Measurements from ENCODE around the gene AQP11.
"Not testable (repeated sequence)": the region's sequence is repeated elsewhere in the genome, so short reads cannot be mapped to it uniquely, and the experiment has no call there.

Gene AQP11

GRCh38 chr11:77589521-77590193 is at the start of gene AQP11:
Gene AQP11, plus strand, starts transcription at chr11:77589953. Its CDS starts 40 bp downstream, at chr11:77589993.
- Histone ChIP-seq H3K9ac (ENCODE audit: low read depth, low read length) (peak within 1 kb of the TSS; percentile 50; the same call in 1 of the 2 replicates), H3K9me3 (ENCODE audit: insufficient read depth, low read depth, low read length) (no peaks in the 10 kb centered on the region), H3K4me1 (ENCODE audit: insufficient read depth, low read length) (no peaks in the 10 kb centered on the region; the same call in 1 of the 2 replicates), H3K27me3 (ENCODE audit: insufficient read depth, low read length) (peaks cover 29% of the 10 kb centered on the region), H3K4me3 (ENCODE audit: low read length) (peak within 1 kb of the TSS; percentile 82), H3K36me3 (ENCODE audit: insufficient read depth, low read depth, low read length) (no peaks in the 10 kb centered on the region), H3K27ac (ENCODE audit: low read length) (no peak within 1 kb of the TSS)

DNA sequence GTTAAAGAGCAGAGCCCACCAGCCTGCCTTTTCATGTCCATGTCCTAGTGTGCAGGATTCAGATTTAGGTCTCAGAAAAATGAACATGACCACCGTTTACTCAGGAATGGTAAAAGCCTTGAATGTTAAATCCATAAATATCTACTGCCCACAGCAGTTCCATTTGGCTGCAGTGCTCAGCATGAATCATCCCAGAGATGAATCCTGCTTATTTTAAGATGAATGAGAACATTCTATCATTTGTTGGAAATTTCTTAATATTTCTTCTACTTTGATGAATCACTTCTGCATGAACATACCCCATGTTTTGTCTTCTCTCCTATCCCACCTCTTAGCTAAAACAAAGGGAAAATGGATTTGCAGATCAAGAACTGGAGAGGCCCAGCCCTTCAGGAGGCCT is 47.5 kb upstream of the AQP11 start:
- Histone ChIP-seq H3K4me1 (ENCODE audit: insufficient read depth, low read length) (peaks cover 4% of the 10 kb centered on the region; the same call in 1 of the 2 replicates), H3K27ac (ENCODE audit: low read length) (no peak overlapping the region), H3K27me3 (ENCODE audit: insufficient read depth, low read length) (no peaks in the 10 kb centered on the region), H3K36me3 (ENCODE audit: insufficient read depth, low read depth, low read length) (no peaks in the 10 kb centered on the region), H3K9ac (ENCODE audit: low read depth, low read length) (no peak overlapping the region), H3K9me3 (ENCODE audit: insufficient read depth, low read depth, low read length) (no peaks in the 10 kb centered on the region), H3K4me3 (ENCODE audit: low read length) (no peak overlapping the region)

DNA sequence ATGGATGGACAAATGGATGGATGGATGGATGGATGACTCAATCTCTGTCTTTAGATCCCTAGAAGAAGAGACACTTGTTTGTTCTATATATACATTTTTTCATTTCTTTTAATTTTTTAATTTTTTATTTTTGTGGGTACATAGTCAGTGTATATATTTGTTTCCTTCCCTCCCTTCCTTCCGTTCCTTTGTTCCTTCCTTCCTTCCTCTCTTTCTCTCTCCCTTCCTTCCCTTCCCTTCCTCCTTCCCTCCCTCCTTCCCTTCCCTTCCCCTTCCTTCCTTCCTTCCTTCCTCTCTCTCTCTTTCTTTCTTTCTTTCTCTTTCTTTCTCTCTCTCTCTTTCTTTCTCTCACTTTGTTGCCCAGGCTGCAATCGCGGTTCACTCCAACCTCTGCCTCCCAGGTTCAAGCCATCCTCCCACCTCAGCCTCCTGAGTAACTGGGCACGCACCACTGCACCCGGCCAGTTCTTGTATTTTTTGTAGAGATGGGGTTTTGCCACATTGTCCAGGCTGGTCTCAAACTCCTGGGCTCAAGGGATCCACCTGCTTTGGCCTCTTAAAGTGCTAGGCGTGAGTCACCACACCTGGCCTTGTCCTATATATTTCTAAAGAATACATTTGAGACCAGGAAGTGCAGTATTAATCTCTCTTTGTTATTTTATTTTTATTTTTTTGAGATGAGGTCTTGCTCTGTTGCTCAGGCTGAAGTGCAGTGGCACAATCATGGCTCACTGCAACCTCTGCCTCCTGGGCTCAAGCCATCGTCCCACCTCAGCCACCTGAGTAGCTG is 42.5 kb upstream of the AQP11 start:
- peak overlapping the region; percentile 75; the same call in 1 of the 2 replicates for H3K9ac ChIP-seq (ENCODE audit: low read depth, low read length)
- H3K36me3 ChIP-seq (ENCODE audit: insufficient read depth, low read depth, low read length) = no peaks in the 10 kb centered on the region
- no peak overlapping the region for H3K4me3 ChIP-seq (ENCODE audit: low read length)
- H3K9me3 ChIP-seq (ENCODE audit: insufficient read depth, low read depth, low read length) = peaks cover 12% of the 10 kb centered on the region
- peak overlapping the region; percentile 57 for H3K27ac ChIP-seq (ENCODE audit: low read length)
- H3K27me3 ChIP-seq (ENCODE audit: insufficient read depth, low read length) = no peaks in the 10 kb centered on the region
- H3K4me1 ChIP-seq (ENCODE audit: insufficient read depth, low read length) = peaks cover 14% of the 10 kb centered on the region; the same call in 1 of the 2 replicates

DNA sequence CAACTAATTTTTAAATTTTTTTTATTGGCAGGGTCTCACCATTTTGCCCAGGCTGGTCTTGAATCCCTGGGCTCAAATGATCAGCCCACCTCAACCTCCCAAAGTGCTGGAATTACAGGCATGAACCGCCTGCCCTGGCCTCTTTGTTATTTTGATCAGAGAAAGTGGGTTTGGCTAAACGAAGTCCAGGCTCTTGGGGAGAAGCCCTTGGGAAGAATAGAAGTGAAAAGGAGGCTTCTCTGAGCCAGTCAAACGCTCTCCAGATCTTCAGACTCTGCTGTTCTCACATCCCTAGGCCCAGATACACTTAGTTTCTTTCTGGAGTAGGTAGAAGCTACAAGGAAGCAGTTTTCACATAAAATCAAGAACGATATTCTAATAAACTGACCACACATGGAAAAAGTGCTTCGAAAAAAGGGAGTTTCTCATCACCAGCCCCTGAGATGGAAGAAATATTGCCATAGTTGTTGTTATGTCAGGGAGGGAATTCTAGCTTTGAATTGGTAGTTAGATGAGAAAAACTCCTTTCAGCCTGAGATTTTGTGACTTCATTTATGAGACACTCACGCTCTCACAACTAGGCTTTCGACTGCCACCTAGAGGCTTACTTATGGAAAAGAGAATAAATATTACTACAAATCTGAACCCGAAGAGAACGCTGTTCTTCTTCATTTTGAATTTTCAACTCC is 41.7 kb upstream of the AQP11 start:
- Histone ChIP-seq H3K36me3 (ENCODE audit: insufficient read depth, low read depth, low read length) (no peaks in the 10 kb centered on the region), H3K4me1 (ENCODE audit: insufficient read depth, low read length) (peaks cover 14% of the 10 kb centered on the region; the same call in 1 of the 2 replicates), H3K4me3 (ENCODE audit: low read length) (peak overlapping the region; percentile 50), H3K9ac (ENCODE audit: low read depth, low read length) (peak overlapping the region; percentile 75; the same call in 1 of the 2 replicates), H3K27ac (ENCODE audit: low read length) (peak overlapping the region; percentile 56), H3K27me3 (ENCODE audit: insufficient read depth, low read length) (no peaks in the 10 kb centered on the region), H3K9me3 (ENCODE audit: insufficient read depth, low read depth, low read length) (peaks cover 12% of the 10 kb centered on the region)

- peak overlapping the region; percentile 56 for H3K27ac ChIP-seq (ENCODE audit: low read length)
- H3K27me3 ChIP-seq (ENCODE audit: insufficient read depth, low read length) = no peaks in the 10 kb centered on the region
- peak overlapping the region; percentile 50; the same call in 1 of the 2 replicates for H3K4me3 ChIP-seq (ENCODE audit: low read length)
- peaks cover 12% of the 10 kb centered on the region for H3K9me3 ChIP-seq (ENCODE audit: insufficient read depth, low read depth, low read length)
- peaks cover 14% of the 10 kb centered on the region; the same call in 1 of the 2 replicates for H3K4me1 ChIP-seq (ENCODE audit: insufficient read depth, low read length)
- H3K36me3 ChIP-seq (ENCODE audit: insufficient read depth, low read depth, low read length) = no peaks in the 10 kb centered on the region
- H3K9ac ChIP-seq (ENCODE audit: low read depth, low read length) = peak overlapping the region; percentile 75; the same call in 1 of the 2 replicates
Observed at GRCh38 chr11:77548552-77549445, 41.0 kb upstream of the AQP11 start.

GRCh38 chr11:77551426-77551825 is 38.3 kb upstream of the AQP11 start:
- not testable (repeated sequence) for H3K36me3 ChIP-seq (ENCODE audit: insufficient read depth, low read depth, low read length); H3K27ac ChIP-seq (ENCODE audit: low read length); H3K9ac ChIP-seq (ENCODE audit: low read depth, low read length); H3K27me3 ChIP-seq (ENCODE audit: insufficient read depth, low read length); H3K4me3 ChIP-seq (ENCODE audit: low read length)
- Histone ChIP-seq H3K9me3 (ENCODE audit: insufficient read depth, low read depth, low read length) (peaks cover 16% of the 10 kb centered on the region), H3K4me1 (ENCODE audit: insufficient read depth, low read length) (peaks cover 14% of the 10 kb centered on the region; the same call in 1 of the 2 replicates)

GRCh38 chr11:77557553-77557952 is 32.2 kb upstream of the AQP11 start:
- Histone ChIP-seq H3K9me3 (ENCODE audit: insufficient read depth, low read depth, low read length) (peaks cover 4% of the 10 kb centered on the region; the same call in 1 of the 2 replicates), H3K27ac (ENCODE audit: low read length) (no peak overlapping the region), H3K9ac (ENCODE audit: low read depth, low read length) (no peak overlapping the region), H3K27me3 (ENCODE audit: insufficient read depth, low read length) (no peaks in the 10 kb centered on the region), H3K4me1 (ENCODE audit: insufficient read depth, low read length) (no peaks in the 10 kb centered on the region), H3K4me3 (ENCODE audit: low read length) (no peak overlapping the region), H3K36me3 (ENCODE audit: insufficient read depth, low read depth, low read length) (no peaks in the 10 kb centered on the region)

GRCh38 chr11:77558380-77558779 is 31.4 kb upstream of the AQP11 start:
- Histone ChIP-seq H3K27ac (ENCODE audit: low read length) (no peak overlapping the region), H3K9ac (ENCODE audit: low read depth, low read length) (no peak overlapping the region), H3K4me3 (ENCODE audit: low read length) (no peak overlapping the region)

DNA sequence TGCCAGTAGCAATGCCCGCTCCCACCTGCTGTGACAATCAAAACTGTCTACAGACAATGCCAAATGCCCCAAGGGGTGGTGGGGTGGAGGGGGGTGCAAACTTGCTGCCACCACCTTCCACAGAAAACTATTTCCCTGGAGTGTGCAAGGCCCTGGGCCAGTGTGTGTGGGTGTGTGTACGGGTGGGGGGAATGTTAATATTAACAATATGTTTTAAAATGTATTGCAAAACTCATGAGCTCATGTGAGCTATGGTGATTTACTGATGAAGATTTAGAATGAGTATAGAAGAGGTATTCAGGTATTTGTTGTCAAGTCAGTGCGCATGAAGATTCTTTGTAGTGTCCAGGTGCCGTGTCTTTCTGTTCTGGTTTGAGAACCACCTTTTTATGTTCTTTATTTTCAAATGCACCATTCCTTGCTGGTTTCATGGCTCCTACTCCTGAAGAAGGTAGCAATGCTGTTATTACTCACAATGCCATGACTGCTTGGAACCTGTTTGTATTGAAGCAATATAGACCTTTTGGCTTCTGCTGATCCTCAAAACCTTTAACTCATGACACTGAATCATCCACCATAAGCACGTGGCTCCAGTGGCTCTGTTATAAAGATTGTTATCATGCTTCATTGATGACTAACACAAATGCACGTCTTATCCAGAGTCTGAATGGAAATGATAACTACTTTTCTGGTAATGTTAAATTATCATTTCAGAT is 29.9 kb upstream of the AQP11 start:
- H3K4me3 ChIP-seq (ENCODE audit: low read length) = no peak overlapping the region
- no peaks in the 10 kb centered on the region for H3K27me3 ChIP-seq (ENCODE audit: insufficient read depth, low read length)
- no peaks in the 10 kb centered on the region for H3K4me1 ChIP-seq (ENCODE audit: insufficient read depth, low read length)
- peaks cover 4% of the 10 kb centered on the region; the same call in 1 of the 2 replicates for H3K9me3 ChIP-seq (ENCODE audit: insufficient read depth, low read depth, low read length)
- H3K36me3 ChIP-seq (ENCODE audit: insufficient read depth, low read depth, low read length) = no peaks in the 10 kb centered on the region
- H3K27ac ChIP-seq (ENCODE audit: low read length) = no peak overlapping the region
- no peak overlapping the region for H3K9ac ChIP-seq (ENCODE audit: low read depth, low read length)

More at GRCh38 chr11:77558380-77558779, 31.4 kb upstream of the AQP11 start:
- Histone ChIP-seq H3K9me3 (ENCODE audit: insufficient read depth, low read depth, low read length) (peaks cover 4% of the 10 kb centered on the region; the same call in 1 of the 2 replicates), H3K4me1 (ENCODE audit: insufficient read depth, low read length) (no peaks in the 10 kb centered on the region), H3K27me3 (ENCODE audit: insufficient read depth, low read length) (no peaks in the 10 kb centered on the region), H3K36me3 (ENCODE audit: insufficient read depth, low read depth, low read length) (no peaks in the 10 kb centered on the region)

GRCh38 chr11:77560605-77561004 is 29.1 kb upstream of the AQP11 start:
- Histone ChIP-seq H3K36me3 (ENCODE audit: insufficient read depth, low read depth, low read length) (no peaks in the 10 kb centered on the region), H3K27me3 (ENCODE audit: insufficient read depth, low read length) (no peaks in the 10 kb centered on the region), H3K4me3 (ENCODE audit: low read length) (no peak overlapping the region), H3K27ac (ENCODE audit: low read length) (no peak overlapping the region), H3K4me1 (ENCODE audit: insufficient read depth, low read length) (no peaks in the 10 kb centered on the region), H3K9me3 (ENCODE audit: insufficient read depth, low read depth, low read length) (no peaks in the 10 kb centered on the region), H3K9ac (ENCODE audit: low read depth, low read length) (no peak overlapping the region)
